ENCODE results near the gene AQP6.

AQP6 gene

GRCh38 chr12:49990273-49990672 lies 17.5 kb downstream of the AQP6 start:
- no peak overlapping the region for H3K4me3 ChIP-seq (ENCODE audit: low read depth, low read length)
- TF ChIP-seq, protein P1, sequence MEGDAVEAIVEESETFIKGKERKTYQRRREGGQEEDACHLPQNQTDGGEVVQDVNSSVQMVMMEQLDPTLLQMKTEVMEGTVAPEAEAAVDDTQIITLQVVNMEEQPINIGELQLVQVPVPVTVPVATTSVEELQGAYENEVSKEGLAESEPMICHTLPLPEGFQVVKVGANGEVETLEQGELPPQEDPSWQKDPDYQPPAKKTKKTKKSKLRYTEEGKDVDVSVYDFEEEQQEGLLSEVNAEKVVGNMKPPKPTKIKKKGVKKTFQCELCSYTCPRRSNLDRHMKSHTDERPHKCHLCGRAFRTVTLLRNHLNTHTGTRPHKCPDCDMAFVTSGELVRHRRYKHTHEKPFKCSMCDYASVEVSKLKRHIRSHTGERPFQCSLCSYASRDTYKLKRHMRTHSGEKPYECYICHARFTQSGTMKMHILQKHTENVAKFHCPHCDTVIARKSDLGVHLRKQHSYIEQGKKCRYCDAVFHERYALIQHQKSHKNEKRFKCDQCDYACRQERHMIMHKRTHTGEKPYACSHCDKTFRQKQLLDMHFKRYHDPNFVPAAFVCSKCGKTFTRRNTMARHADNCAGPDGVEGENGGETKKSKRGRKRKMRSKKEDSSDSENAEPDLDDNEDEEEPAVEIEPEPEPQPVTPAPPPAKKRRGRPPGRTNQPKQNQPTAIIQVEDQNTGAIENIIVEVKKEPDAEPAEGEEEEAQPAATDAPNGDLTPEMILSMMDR (IDR thresholded peaks at IDR 0.05; ENCODE audit: low read depth, low read length): no peak

GRCh38 chr12:49998453-49998852 lies 25.7 kb downstream of the AQP6 start:
- H3K4me3 ChIP-seq (ENCODE audit: low read depth, low read length): no peak overlapping the region
- TF ChIP-seq, protein P1 (IDR thresholded peaks at IDR 0.05; ENCODE audit: low read depth, low read length): no peak

GRCh38 chr12:50003595-50003994 lies 30.8 kb downstream of the AQP6 start:
- H3K4me3 ChIP-seq (ENCODE audit: low read depth, low read length): no peak overlapping the region
- TF ChIP-seq, protein P1 (IDR thresholded peaks at IDR 0.05; ENCODE audit: low read depth, low read length): no peak

- H3K4me3 ChIP-seq (ENCODE audit: low read depth, low read length): no peak overlapping the region
- TF ChIP-seq, protein P1 (IDR thresholded peaks at IDR 0.05; ENCODE audit: low read depth, low read length): no peak
These were observed 31.9 kb downstream of the AQP6 start for GRCh38 chr12:50004696-50005095.

DNA sequence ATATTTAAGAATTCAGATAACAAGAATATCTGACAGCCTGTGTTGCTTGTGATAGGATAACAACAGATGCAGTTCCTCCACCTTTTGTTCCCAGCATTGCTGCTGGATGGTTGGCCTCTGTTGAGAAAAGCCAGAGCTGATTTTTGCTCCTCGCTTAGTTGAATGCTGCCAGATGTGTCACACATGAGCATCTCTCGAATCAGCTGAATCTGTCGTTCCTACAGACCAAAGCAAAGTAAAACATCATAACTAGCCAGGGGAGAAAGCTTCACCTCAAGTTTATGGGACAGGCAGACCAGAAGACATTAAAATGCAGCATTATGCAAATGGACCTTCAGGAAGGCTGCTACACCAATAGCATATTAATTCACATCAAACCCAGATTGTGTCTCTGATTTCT lies 32.4 kb downstream of the AQP6 start:
- TF ChIP-seq, protein P1 (IDR thresholded peaks at IDR 0.05; ENCODE audit: low read depth, low read length): no peak
- H3K4me3 ChIP-seq (ENCODE audit: low read depth, low read length): no peak overlapping the region

DNA sequence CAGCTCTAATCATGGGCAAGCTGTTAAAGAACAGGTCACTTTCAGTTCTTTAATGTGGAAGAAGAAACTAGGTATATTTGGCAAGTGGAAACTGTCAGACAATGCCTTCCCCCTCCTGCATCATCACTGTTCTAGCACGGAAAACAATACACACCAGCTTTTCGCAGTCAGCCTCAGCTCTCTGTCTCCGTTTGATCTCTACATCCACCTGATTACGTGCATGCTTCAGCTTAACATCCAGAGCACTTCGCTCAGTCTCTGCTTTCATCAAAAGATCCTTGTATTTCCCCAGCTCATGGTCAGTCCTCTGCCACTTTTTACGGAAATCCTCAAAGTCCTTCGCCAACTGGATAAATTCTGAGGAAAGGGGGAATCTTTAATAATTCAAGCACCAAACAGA lies 33.5 kb downstream of the AQP6 start:
- TF ChIP-seq, protein P1 (IDR thresholded peaks at IDR 0.05; ENCODE audit: low read depth, low read length): no peak
- no peak overlapping the region for H3K4me3 ChIP-seq (ENCODE audit: low read depth, low read length)

DNA sequence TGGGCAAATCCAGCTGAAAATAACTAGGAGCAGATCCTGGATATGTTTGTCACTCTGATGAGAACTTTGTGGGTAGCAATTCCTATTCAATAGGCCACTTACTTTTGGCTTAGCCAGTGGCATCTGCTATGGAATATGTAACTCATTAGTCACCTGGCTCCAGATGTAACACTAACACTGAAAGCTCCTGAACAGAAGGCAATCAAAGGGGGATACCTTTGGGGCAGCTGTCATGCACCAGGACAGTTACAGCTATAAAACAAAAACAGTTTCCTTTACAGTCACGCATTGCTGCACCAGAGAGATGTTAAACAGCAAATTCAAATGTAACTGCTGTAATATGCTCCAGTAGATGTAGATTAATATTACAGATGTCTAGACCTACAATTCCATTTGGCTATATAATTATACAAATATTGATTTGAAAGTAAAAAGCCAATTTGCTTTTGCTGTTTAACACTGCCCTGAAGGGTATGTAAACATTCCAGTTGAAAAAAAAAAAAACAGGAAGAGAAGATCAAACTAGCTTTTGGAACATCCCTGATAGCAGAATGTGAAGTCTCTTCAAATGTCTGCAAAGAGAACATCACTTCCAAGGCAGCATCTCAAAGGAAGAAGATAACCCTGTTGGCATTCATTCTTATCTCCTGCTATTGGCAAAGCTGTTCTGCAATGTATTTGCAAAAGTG lies 34.2 kb downstream of the AQP6 start:
- H3K4me3 ChIP-seq (ENCODE audit: low read depth, low read length): no peak overlapping the region
- TF ChIP-seq, protein P1 (IDR thresholded peaks at IDR 0.05; ENCODE audit: low read depth, low read length): no peak
